Small intestine (tissue), 7 donors: ENCODE data around the gene ZNF746. TPM values are rescaled to one million over a fixed set of nuclear protein-coding genes. Genes with fewer than 3 reads are reported as not detected.
A peak's percentile ranks its signal among the peaks of the same experiment; 100 is the strongest.

Source experiments
- DNase-seq, 2 donors: peaks; one replicate each; pipeline versions ENCODE4 v3.0.0 to v3.0.0-alpha.2; 2013
- FAIRE-seq: peaks from 2 replicates; lab custom pipeline; 2012; peaks lifted over from hg19 to GRCh38; lab: Jason Lieb, UNC
- H3K27ac ChIP-seq, 3 donors: one replicate each; pipeline ENCODE4 v1.5.1; 2013; ENCODE audit warnings: low read length in 2 of 3, mild to moderate bottlenecking in 2 of 3, control low read depth in 1 of 3, inconsistent platforms in 1 of 3, low read depth in 1 of 3, moderate library complexity in 1 of 3
- H3K27me3 ChIP-seq, 3 donors: one replicate each; pipeline ENCODE4 v1.6.1; 2013; ENCODE audit warnings: low read length in 3 of 3, inconsistent platforms in 1 of 3; ENCODE audit not compliant: control insufficient read depth in 3 of 3, insufficient read depth in 3 of 3
- H3K36me3 ChIP-seq, 3 donors: one replicate each; pipeline ENCODE4 v1.6.1; 2013; ENCODE audit warnings: low read length in 3 of 3, inconsistent platforms in 1 of 3, low read depth in 1 of 3, mild to moderate bottlenecking in 1 of 3, moderate library complexity in 1 of 3; ENCODE audit not compliant: control insufficient read depth in 3 of 3, insufficient read depth in 2 of 3
- H3K4me1 ChIP-seq, 3 donors: one replicate each; pipeline ENCODE4 v1.6.1; 2013; ENCODE audit warnings: low read length in 2 of 3, inconsistent platforms in 1 of 3, low read depth in 1 of 3, mild to moderate bottlenecking in 1 of 3, moderate library complexity in 1 of 3; ENCODE audit not compliant: control insufficient read depth in 3 of 3, insufficient read depth in 2 of 3
- H3K4me3 ChIP-seq, 3 donors: one replicate each; pipeline ENCODE4 v1.5.1; 2013; ENCODE audit warnings: low read length in 3 of 3, control low read depth in 1 of 3, inconsistent platforms in 1 of 3, low read depth in 1 of 3, mild to moderate bottlenecking in 1 of 3, moderate library complexity in 1 of 3
- H3K9me3 ChIP-seq, 2 donors: one replicate each; pipeline ENCODE4 v1.6.1; 2013; ENCODE audit warnings: low read depth in 1 of 2, low read length in 1 of 2; ENCODE audit not compliant: control insufficient read depth in 2 of 2, insufficient read depth in 1 of 2
- WGBS, 3 donors: extraction: QIAGEN DNeasy Blood & Tissue Kit; methylation state at CpG; one replicate each; pipeline ENCODE4 v1.1.7; 2013; 5-methylcytosine and 5-hydroxymethylcytosine counted together
- polyA plus RNA-seq, 4 donors: library from polyadenylated mRNA; stranded (reverse) in 3 of 4; unstranded in 1 of 4; fragments of 200-250 nt in 3 of 4; fragments of 120-200 nt in 1 of 4; gene quantifications; one replicate each; pipeline versions ENCODE4 v1.2.1 to v1.2.3, GENCODE V29; 2013
- donor health status: healthy with polysubstance abuse.
- donor health status: control.
- donor health status: control.
- donor health status: Bipolar disorder and iron deficiency.
- donor health status: healthy.

ZNF746 gene
- polyA plus RNA-seq, 4 donors = 6.0 to 11.3 (median 7.4) TPM

DNA sequence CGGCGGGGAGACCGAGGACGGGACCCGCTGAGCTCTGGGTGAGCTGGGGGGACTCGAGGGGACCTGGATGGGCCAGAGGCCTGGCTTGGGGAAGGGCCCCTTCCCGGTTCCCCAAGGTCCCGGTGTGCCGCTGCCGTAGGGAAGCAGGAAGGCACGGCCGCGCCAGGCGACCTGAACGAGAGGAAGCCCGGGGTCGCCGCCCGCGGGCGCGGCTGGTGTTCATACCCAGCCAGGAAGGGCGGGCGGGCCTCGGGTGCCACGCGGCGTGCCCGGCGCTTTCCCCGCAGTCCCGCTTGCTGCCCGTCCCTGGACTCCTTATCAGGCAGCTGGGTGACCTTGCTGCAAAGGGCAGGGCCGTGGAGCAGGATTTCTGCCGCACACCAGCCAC is 74.7 kb downstream of the ZNF746 start:
- Histone ChIP-seq H3K9me3 (no peaks in the 10 kb centered on the region), H3K36me3 (peaks cover 0 to 5% (median 0%) of the 10 kb centered on the region in 3 donors), H3K27me3 (peaks cover 0 to 4% (median 0%) of the 10 kb centered on the region in 3 donors), H3K4me3 (peak overlapping the region; percentile 55 to 66 (median 57)), H3K27ac (peak overlapping the region in 2 of 3 donors; percentile 52 to 73), H3K4me1 (peaks cover 0 to 5% (median 0%) of the 10 kb centered on the region in 3 donors)
- FAIRE-seq (no peak), DNase-seq (peak; percentile 37 to 56)
- WGBS, 3 donors = 1 to 6% (median 3%) methylated on average over 22 to 35 of the region's 35 CpGs

Other genes with a start within 250 kb of the ZNF746 start
- gene ZNF783, start 235.6 kb downstream of the ZNF746 start, polyA plus RNA-seq = 1 to 10 TPM; 3.2 to 9.8 (median 5.0) TPM
- 10 to 100 TPM in 1 of 4 donors, 1 to 10 TPM in 3; 3.0 to 10.4 (median 6.8) TPM for gene ZNF777, start 36.7 kb downstream of the ZNF746 start, polyA plus RNA-seq